HG03571 (cell line): ENCODE measurements around the gene NFATC1.

Source experiments
- ATAC-seq: cut with Tn5 transposase; IDR thresholded peaks from one replicate; pipeline ENCODE4 v1.9.1; 2021; ENCODE audit not compliant: unreplicated experiment

The NFATC1 gene

GRCh38 chr18:79395761-79396404, at the start of gene NFATC1:
Gene NFATC1, plus strand, starts transcription at chr18:79395930. Its CDS starts 295 bp downstream, at chr18:79396225.
- peak; percentile 3 for ATAC-seq

GRCh38 chr18:79345981-79346380, 49.7 kb upstream of the NFATC1 start:
- no peak for ATAC-seq

DNA sequence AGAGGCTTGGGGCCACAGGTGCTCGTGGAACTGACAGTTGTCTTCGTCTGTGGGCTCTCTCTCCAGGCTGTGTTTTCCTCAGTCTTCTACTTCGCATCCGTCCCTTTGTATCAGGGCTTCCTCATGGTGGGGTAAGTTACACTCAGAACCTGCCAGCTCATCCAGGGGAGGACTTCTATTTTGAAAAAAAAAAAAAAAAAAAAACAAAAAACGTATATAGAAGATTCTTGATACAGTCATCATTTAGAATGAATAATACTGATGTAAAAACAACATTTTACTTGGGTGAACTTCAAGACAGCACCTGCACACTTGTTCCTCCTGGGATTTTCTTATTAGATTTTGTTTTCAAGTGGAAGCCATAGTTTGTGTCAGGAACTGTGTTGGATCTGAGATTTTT, 47.7 kb upstream of the NFATC1 start:
- no peak for ATAC-seq

DNA sequence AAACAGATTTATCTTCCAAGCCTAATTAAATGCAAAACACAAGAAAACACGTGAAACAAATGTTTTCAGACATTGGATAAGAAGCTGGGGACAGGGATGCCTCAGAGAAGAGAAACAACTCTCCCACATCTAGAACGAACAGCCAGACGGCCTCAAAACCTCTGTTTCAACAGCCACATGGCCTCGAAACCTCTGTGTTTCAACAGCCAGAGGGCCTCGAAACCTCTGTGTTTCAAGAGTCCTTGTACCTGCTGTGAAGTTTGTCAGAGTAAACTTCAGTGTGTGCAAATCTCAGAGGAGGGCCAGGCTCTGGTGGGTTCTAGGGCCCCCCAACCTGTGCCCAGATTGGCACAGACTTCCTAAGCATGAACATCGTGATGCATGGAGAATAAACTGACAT, 43.3 kb upstream of the NFATC1 start:
- ATAC-seq = no peak

DNA sequence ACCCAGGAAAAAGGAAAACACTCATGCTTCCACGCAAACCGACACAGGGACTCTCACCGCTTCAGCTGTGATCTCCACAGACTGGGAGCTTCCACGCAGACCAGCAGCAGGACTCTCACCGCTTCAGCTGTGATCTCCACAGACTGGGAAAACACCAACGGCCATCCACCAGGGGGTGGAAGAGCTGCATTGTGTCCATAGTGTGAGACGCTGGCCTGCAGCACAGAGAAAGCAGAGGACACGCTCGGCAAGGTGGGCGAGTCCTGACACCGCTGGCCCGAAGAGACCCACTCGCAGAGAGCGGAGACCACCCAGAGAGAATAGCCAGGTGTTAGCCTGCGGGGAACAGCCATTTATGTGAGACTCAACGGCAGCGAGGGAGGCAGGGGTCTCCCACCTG, 42.5 kb upstream of the NFATC1 start:
- ATAC-seq = no peak

DNA sequence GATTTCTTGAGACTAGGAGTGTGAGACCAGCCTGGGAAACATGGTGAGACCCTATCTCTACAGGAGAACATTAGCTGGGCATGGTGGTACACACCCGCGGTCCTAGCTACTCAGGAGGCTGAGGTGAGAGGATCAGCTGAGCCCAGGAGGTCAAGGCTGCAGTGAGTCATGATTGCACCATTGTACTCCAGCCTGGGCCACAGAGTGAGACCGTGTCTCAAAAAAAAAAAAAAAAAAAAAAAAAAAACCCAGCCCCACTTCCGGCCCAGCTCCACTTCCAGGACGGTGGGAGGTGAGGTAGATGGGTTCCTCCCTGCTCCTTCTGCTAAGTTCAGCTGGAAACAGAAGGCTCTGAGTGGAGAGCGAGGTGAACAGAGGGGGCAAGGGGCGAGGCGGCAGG, 41.4 kb upstream of the NFATC1 start:
- no peak for ATAC-seq

DNA sequence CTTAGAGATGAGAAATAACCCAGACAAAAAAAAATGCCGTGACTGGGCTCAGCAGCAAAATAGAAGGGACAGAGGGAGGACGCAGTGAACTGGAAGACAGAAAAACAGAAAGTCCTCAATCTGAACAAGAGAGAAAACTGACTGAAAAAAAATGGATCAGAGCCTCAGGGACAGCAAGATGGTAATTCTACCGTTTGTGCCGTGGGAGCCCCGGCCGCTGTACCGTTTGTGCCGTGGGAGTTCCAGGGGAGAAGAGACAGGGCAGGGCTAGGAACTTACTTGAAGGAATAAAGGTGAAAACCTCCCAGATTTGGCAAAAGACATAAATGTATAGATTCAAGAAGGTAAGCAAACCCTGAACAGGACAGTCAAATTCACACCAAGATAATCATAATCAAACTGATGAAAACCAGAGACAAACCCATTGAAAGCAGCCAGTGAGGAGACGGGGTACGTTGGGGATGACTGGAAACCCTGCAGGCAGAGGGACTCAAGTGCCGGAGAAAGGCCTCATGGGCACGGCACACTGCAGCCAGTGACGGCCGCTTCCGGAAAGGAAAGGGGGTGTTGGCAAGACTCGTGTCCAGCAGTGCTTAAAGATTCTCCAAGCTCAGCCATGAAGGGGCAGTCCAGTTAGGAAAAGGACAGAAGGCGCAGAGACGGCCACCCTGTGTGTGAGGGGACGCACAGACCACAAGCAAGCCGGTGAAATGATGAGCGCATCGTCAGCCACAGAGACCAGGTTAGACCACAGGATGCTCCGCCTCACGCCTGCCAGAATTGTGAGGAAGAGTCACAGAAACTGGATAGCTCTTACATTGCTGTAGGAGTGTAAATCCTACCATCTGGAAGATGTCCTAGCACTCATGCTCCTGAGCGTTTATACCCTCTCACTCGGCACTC, 40.0 kb upstream of the NFATC1 start:
- ATAC-seq = peak; percentile 42

- peak; percentile 95 for ATAC-seq
These were observed 39.3 kb upstream of the NFATC1 start for GRCh38 chr18:79356435-79356834.

GRCh38 chr18:79360933-79361332, 34.8 kb upstream of the NFATC1 start:
- no peak for ATAC-seq

- ATAC-seq = no peak
These were observed 33.8 kb upstream of the NFATC1 start for GRCh38 chr18:79361766-79362522.

- no peak for ATAC-seq
These were observed 30.0 kb upstream of the NFATC1 start for GRCh38 chr18:79365701-79366100.

DNA sequence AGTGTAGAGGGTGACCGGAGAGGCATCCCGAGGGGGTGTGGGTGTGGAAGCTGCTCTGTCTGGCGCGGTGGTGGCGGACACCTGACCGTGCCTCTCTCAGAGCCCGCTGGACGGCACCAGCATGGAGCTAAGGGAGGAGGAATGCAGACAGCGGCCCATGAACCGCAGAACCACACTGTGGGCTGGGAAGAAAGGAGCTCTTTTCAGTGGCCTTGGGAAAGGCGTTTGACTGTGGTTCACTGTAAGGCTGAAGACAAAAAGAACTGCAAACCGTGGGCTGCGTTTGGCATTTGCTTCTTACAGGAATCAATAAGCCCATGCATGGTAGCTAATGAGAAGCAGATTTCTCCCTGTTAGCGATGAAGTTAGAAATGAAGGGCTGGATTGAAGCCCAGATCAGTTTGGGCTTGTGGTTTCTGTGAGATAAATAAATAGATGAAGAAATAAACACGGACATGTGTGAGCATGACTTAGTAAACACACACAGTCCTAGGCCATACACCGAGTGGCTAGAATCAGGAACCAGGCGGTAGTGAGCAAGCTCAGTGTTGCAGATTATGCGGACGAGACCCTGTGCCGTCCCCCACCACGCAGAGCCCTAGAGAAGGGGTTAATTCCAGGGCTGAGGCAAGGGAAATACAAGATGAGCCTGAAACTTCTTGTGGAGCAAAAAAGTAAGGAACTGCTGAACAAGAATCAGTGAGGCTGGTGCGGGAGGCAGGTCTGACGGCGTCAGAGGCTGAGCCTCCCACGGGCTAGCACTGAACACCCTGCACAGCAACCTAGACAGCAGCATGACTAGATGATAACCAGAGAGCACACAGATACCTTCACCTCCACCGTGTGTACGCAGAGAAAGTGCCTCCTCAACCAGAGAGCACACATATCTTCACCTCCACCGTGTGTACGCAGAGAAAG, 29.3 kb upstream of the NFATC1 start:
- ATAC-seq = no peak

DNA sequence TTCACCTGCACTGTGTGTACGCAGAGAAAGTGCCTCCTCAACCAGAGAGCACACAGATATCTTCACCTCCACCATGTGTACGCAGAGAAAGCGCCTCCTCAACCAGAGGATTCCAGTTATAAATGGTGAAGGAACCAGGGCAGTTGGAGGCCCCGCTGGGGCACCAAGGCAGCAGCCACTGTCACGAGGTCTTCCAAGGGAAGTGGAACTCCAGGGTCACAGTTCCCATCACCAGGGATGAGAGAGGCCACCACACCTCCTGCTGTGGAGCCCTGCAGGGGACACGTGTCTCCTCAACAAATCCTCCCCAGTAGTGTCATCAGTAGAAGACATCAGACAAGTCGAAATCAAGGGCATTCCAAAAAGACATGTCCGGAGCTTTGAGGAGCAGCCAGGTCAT, 28.2 kb upstream of the NFATC1 start:
- no peak for ATAC-seq

DNA sequence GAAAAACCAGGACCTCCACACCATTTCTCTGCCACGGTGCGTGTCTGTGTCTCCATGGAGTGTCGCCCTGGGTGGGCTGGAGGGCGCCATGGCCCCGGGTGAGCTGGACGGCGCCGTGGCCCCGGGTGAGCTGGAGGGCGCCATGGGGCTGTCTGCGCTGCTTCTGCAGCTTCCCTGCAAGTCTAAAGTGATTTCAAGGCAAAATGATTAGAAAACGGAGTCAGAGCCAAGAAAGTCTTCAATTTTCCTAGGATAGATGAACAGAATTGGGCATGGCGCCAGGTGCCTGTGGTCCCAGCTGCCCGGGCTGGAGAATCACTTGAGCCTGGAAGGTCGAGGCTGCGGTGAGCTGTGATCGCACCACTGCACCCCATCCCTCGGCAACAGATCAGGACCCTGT, 27.7 kb upstream of the NFATC1 start:
- ATAC-seq = no peak

GRCh38 chr18:79368681-79369080, 27.0 kb upstream of the NFATC1 start:
- ATAC-seq = no peak

GRCh38 chr18:79371561-79372121, 24.1 kb upstream of the NFATC1 start:
- no peak for ATAC-seq

- no peak for ATAC-seq
These were observed 23.3 kb upstream of the NFATC1 start for GRCh38 chr18:79372461-79372860.

GRCh38 chr18:79372991-79373390, 22.7 kb upstream of the NFATC1 start:
- ATAC-seq = no peak

GRCh38 chr18:79373736-79374135, 22.0 kb upstream of the NFATC1 start:
- ATAC-seq = no peak
